Measurements from ENCODE around the gene ADISSP. TPM values are rescaled to one million over a fixed set of nuclear protein-coding genes. Genes with fewer than 3 reads are reported as not detected.

ADISSP gene
- total and polyA plus RNA-seq, 2 of the 8 experiments (the other 6 are each of a cell fraction or from before 2014, with no cell fraction given) = 111 to 141 TPM

- no peak overlapping the region for H3K9ac ChIP-seq (replicated peaks in 1 of 4; ENCODE audit: extremely low read depth in 1 of 4, low read depth in 3 of 4, low read length in 3 of 4)
- no peak overlapping the region for H2AK5ac ChIP-seq (ENCODE audit: low read depth, low read length)
- FAIRE-seq = no peak
- no peak overlapping the region for H4K8ac ChIP-seq (ENCODE audit: extremely low read depth, insufficient read depth, low read length)
- no peak overlapping the region for H3K18ac ChIP-seq (ENCODE audit: extremely low read depth, low read length)
- H2BK20ac ChIP-seq (ENCODE audit: low read length) = no peak overlapping the region
- H3K79me1 ChIP-seq (ENCODE audit: low read depth, low read length) = no peaks in the 10 kb centered on the region
- WGBS, 2 experiments (ENCODE audit: extremely low coverage in 1 of 2, insufficient coverage in 1 of 2, insufficient read length in 1 of 2, insufficient replicate concordance in 2 of 2, low coverage in 1 of 2, low lambda C conversion rate in 2 of 2, missing lambda C conversion rate in 1 of 2) = 90% methylated on average over 13 of the region's 14 CpGs; no CpG with 5 or more reads in 1 of the 2 experiments
- H3K23ac ChIP-seq (ENCODE audit: insufficient read length) = no peak overlapping the region
- no peaks in the 10 kb centered on the region for H3K23me2 ChIP-seq (ENCODE audit: low read depth, low read length)
- no peak overlapping the region for H4K5ac ChIP-seq (ENCODE audit: insufficient read length, low read depth, low read length)
- H4K91ac ChIP-seq (replicated peaks; ENCODE audit: insufficient read length, low read length) = no peak overlapping the region
- H2BK5ac ChIP-seq (ENCODE audit: low read depth, low read length) = no peak overlapping the region
- H4K20me1 ChIP-seq (replicated peaks in 1 of 2; ENCODE audit: control insufficient read depth in 1 of 2, insufficient read depth in 2 of 2, low read length in 2 of 2) = no peaks in the 10 kb centered on the region
- H2BK120ac ChIP-seq (replicated peaks; ENCODE audit: low read depth, low read length) = no peak overlapping the region
- no peak overlapping the region for H2BK12ac ChIP-seq (ENCODE audit: low read depth, low read length)
- no peak overlapping the region for H3K4me3 ChIP-seq (ENCODE audit: extremely low read depth in 1 of 4, insufficient read depth in 2 of 4, low read depth in 3 of 4, low read length in 4 of 4)
- H3K14ac ChIP-seq (ENCODE audit: insufficient read length) = no peak overlapping the region
- no peaks in the 10 kb centered on the region for H3K4me1 ChIP-seq (replicated peaks in 1 of 4; ENCODE audit: control insufficient read depth in 3 of 4, insufficient read depth in 4 of 4, low read length in 3 of 4)
- no peak overlapping the region for H3K4me2 ChIP-seq (ENCODE audit: insufficient read depth in 1 of 2, low read depth in 2 of 2, low read length in 2 of 2)
- no peak overlapping the region for H3K4ac ChIP-seq (replicated peaks; ENCODE audit: insufficient read length, low read depth, low read length)
- H3K79me2 ChIP-seq (ENCODE audit: control insufficient read depth in 1 of 2, insufficient read depth in 2 of 2, low read length in 2 of 2) = no peaks in the 10 kb centered on the region
- no peak for DNase-seq (ENCODE audit: low read depth in 1 of 2, low spot score in 2 of 2)
- H2AFZ ChIP-seq (ENCODE audit: low read length) = peak overlapping the region; percentile 62; the same call in 1 of the 2 replicates
- POLR2A ChIA-PET (ENCODE audit: partially characterized antibody) = interaction anchor here (0.9 kb wide), 1 partner anchor 11 kb away, joined by 3 read pairs; no protein-coding TSS in a partner anchor
- no peaks in the 10 kb centered on the region for H3K36me3 ChIP-seq (ENCODE audit: control insufficient read depth in 2 of 4, insufficient read depth in 4 of 4, low read length in 3 of 4)
- no peak overlapping the region for H2BK15ac ChIP-seq (ENCODE audit: low read length)
- H3K9me3 ChIP-seq (ENCODE audit: insufficient read depth in 2 of 2, low read depth in 1 of 2, low read length in 1 of 2) = no peaks in the 10 kb centered on the region
- TF ChIP-seq KDM4A (IDR thresholded peaks at IDR 0.05; ENCODE audit: low read depth, low read length, severe bottlenecking) (no peak), ATF3 (IDR thresholded peaks at IDR 0.05; ENCODE audit: insufficient read depth, low read depth, low read length) (no peak), SIN3A (conservative IDR thresholded peaks at IDR 0.05 in 1 of 2, IDR thresholded peaks at IDR 0.05 in 1 of 2; ENCODE audit: low read depth in 1 of 2, low read length in 2 of 2) (no peak), POLR2AphosphoS5 (IDR thresholded peaks at IDR 0.05; ENCODE audit: low read depth, low read length) (no peak), FOSL1 (IDR thresholded peaks at IDR 0.05; ENCODE audit: insufficient read depth, low read depth, low read length) (no peak), SIX5 (IDR thresholded peaks at IDR 0.05; ENCODE audit: low read depth, low read length) (no peak), SRF (IDR thresholded peaks at IDR 0.05; ENCODE audit: low read depth, low read length) (no peak), CBX8 (IDR thresholded peaks at IDR 0.05; ENCODE audit: borderline replicate concordance, low read depth, low read length) (no peak), BRCA1 (IDR thresholded peaks at IDR 0.05; ENCODE audit: low read depth, low read length) (no peak), EZH2 (IDR thresholded peaks at IDR 0.05; ENCODE audit: low read depth, low read length, severe bottlenecking) (no peak), RFX5 (IDR thresholded peaks at IDR 0.05; ENCODE audit: borderline replicate concordance, low read depth, low read length) (no peak), NANOG (IDR thresholded peaks at IDR 0.05; ENCODE audit: insufficient read depth, low read depth, low read length, poor library complexity, severe bottlenecking) (no peak)
- no peak overlapping the region for H3K56ac ChIP-seq (replicated peaks; ENCODE audit: insufficient read length, low read depth, low read length)
- H3K27ac ChIP-seq (ENCODE audit: low read depth, low read length) = no peak overlapping the region
- CTCF ChIA-PET (ENCODE audit: partially characterized antibody) = interaction anchor here (0.6 to 45.1 kb wide), 8 partner anchors 5 to 109 kb away, joined by 3 to 1432 read pairs (median 4); partner anchors contain the start of genes ADAM33 and SIGLEC1
- no peaks in the 10 kb centered on the region; a peak in 1 of 7 replicates for H3K27me3 ChIP-seq (replicated peaks in 1 of 4; ENCODE audit: control insufficient read depth in 3 of 4, extremely low read depth in 1 of 4, insufficient read depth in 3 of 4, low read length in 3 of 4)
These were observed 62.0 kb downstream of the ADISSP start for GRCh38 chr20:3705491-3705969.
